Measurements from ENCODE around the gene AHNAK2.

DNA sequence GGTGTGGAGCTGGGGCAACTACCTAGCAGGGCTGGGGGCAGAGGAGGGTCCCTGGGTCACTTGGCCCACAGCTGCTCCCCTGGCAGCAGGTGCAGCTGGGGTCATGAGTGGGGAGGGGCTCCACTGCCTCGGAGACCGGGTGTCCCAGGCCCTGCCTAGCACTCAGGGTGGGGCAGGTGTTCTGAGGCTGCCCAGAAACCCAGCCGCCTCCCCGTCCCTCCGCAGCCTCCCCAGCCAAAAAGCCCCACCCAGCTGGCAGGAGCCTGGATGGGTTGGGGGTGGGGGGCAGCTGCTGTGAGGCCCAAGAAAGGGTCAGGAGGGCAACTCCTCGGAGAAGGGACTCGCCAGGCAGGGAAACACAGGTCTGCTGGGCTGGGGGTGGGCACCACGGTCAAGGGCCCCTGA lies 11.2 kb downstream of the AHNAK2 start:
- TF ChIP-seq, protein P1, sequence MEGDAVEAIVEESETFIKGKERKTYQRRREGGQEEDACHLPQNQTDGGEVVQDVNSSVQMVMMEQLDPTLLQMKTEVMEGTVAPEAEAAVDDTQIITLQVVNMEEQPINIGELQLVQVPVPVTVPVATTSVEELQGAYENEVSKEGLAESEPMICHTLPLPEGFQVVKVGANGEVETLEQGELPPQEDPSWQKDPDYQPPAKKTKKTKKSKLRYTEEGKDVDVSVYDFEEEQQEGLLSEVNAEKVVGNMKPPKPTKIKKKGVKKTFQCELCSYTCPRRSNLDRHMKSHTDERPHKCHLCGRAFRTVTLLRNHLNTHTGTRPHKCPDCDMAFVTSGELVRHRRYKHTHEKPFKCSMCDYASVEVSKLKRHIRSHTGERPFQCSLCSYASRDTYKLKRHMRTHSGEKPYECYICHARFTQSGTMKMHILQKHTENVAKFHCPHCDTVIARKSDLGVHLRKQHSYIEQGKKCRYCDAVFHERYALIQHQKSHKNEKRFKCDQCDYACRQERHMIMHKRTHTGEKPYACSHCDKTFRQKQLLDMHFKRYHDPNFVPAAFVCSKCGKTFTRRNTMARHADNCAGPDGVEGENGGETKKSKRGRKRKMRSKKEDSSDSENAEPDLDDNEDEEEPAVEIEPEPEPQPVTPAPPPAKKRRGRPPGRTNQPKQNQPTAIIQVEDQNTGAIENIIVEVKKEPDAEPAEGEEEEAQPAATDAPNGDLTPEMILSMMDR (conservative IDR thresholded peaks at IDR 0.05) = no peak
- no peak for TF ChIP-seq EZH2 (IDR thresholded peaks at IDR 0.05; ENCODE audit: low read depth)
